Trophoblast cell (in vitro differentiated cells and primary cell): ENCODE data around the gene HID1.

Experiments
- DNase-seq, 2 donors: peaks; one replicate each; pipeline ENCODE4 v3.0.0-alpha.2; 2016
- H2AFZ ChIP-seq: 2 replicates; pipeline ENCODE4 v1.6.1; 2013; ENCODE audit warnings: low read length, moderate library complexity, mild to moderate bottlenecking; ENCODE audit not compliant: insufficient read depth, poor library complexity
- H2AK5ac ChIP-seq: 2 replicates; pipeline ENCODE4 v1.6.1; 2013; ENCODE audit warnings: mild to moderate bottlenecking, low read length
- H2BK120ac ChIP-seq: 2 replicates; pipeline ENCODE4 v1.6.1; 2013; ENCODE audit warnings: low read length, mild to moderate bottlenecking, moderate library complexity; ENCODE audit not compliant: insufficient read depth, poor library complexity
- H2BK12ac ChIP-seq: 2 replicates; pipeline ENCODE4 v1.6.1; 2013; ENCODE audit warnings: mild to moderate bottlenecking, low read length, moderate library complexity
- H2BK5ac ChIP-seq: 2 replicates; pipeline ENCODE4 v1.6.1; 2013; ENCODE audit warnings: low read length, low read depth, moderate library complexity, mild to moderate bottlenecking; ENCODE audit not compliant: poor library complexity
- H3K14ac ChIP-seq: 2 replicates; pipeline ENCODE4 v1.6.1; 2013; ENCODE audit warnings: mild to moderate bottlenecking, low read length
- H3K18ac ChIP-seq: 2 replicates; pipeline ENCODE4 v1.6.1; 2013; ENCODE audit warnings: mild to moderate bottlenecking, low read length
- H3K23ac ChIP-seq: 2 replicates; pipeline ENCODE4 v1.6.1; 2013; ENCODE audit warnings: low read length
- H3K27ac ChIP-seq: 2 replicates; pipeline ENCODE4 v1.5.1; 2013; ENCODE audit warnings: low read depth, mild to moderate bottlenecking, inconsistent platforms, low read length, moderate library complexity
- H3K27me3 ChIP-seq: 2 replicates; pipeline ENCODE4 v1.6.1; 2013; ENCODE audit warnings: inconsistent platforms, mild to moderate bottlenecking, low read length, moderate library complexity; ENCODE audit not compliant: insufficient read depth
- H3K36me3 ChIP-seq, 2 experiments: 1 replicate in 1 of 2; 2 replicates in 1 of 2; pipeline ENCODE4 v1.6.1; 2013; ENCODE audit warnings: low read length in 2 of 2, mild to moderate bottlenecking in 2 of 2, moderate library complexity in 1 of 2; ENCODE audit not compliant: insufficient read depth in 2 of 2, control insufficient read depth in 1 of 2
- H3K4ac ChIP-seq: 2 replicates; pipeline ENCODE4 v1.6.1; 2013; ENCODE audit warnings: low read depth, mild to moderate bottlenecking, low read length, moderate library complexity
- H3K4me1 ChIP-seq, 2 experiments: 1 replicate in 1 of 2; 2 replicates in 1 of 2; pipeline ENCODE4 v1.6.1; 2013; ENCODE audit warnings: low read length in 2 of 2, mild to moderate bottlenecking in 2 of 2, moderate library complexity in 1 of 2; ENCODE audit not compliant: insufficient read depth in 2 of 2, control insufficient read depth in 1 of 2
- H3K4me2 ChIP-seq: 2 replicates; pipeline ENCODE4 v1.6.1; 2013; ENCODE audit warnings: inconsistent platforms, mild to moderate bottlenecking, low read length, moderate library complexity
- H3K4me3 ChIP-seq: 2 replicates; pipeline ENCODE4 v1.5.1; 2013; ENCODE audit warnings: mild to moderate bottlenecking, low read depth, low read length, inconsistent platforms
- H3K79me1 ChIP-seq: one replicate; pipeline ENCODE4 v1.6.1; 2013; ENCODE audit warnings: low read length
- H3K79me2 ChIP-seq: 2 replicates; pipeline ENCODE4 v1.6.1; 2013; ENCODE audit warnings: low read length, mild to moderate bottlenecking; ENCODE audit not compliant: control insufficient read depth, insufficient read depth, poor library complexity
- H3K9ac ChIP-seq: 2 replicates; pipeline ENCODE4 v1.6.1; 2013; ENCODE audit warnings: mild to moderate bottlenecking, low read length
- H3K9me3 ChIP-seq: 2 replicates; pipeline ENCODE4 v1.6.1; 2013; ENCODE audit warnings: low read depth, mild to moderate bottlenecking, control low read depth, inconsistent platforms, low read length; ENCODE audit not compliant: insufficient read depth
- H4K12ac ChIP-seq: 2 replicates; pipeline ENCODE4 v1.6.1; 2013; ENCODE audit warnings: low read depth, mild to moderate bottlenecking, low read length, moderate library complexity
- H4K8ac ChIP-seq: 2 replicates; pipeline ENCODE4 v1.6.1; 2013; ENCODE audit warnings: low read depth, mild to moderate bottlenecking, low read length, moderate library complexity
- H4K91ac ChIP-seq: one replicate; pipeline ENCODE4 v1.6.1; 2013; ENCODE audit warnings: low read depth, mild to moderate bottlenecking, low read length, moderate library complexity
- WGBS: extraction: QIAGEN DNeasy Blood & Tissue Kit; methylation state at CpG from one replicate; pipeline ENCODE4 v1.1.7; 2013; ENCODE audit warnings: missing lambda C conversion rate; ENCODE audit not compliant: insufficient read length, insufficient coverage; ENCODE audit errors: extremely low coverage; 5-methylcytosine and 5-hydroxymethylcytosine counted together

The HID1 gene

GRCh38 chr17:74919440-74920305 lies 52.9 kb downstream of the HID1 start:
- no peak overlapping the region for H2AFZ ChIP-seq
- no peak overlapping the region for H4K12ac ChIP-seq
- no peak overlapping the region for H2BK12ac ChIP-seq
- H3K14ac ChIP-seq, result no peak overlapping the region
- no peak overlapping the region for H2BK5ac ChIP-seq
- no peak overlapping the region for H3K27ac ChIP-seq
- no peaks in the 10 kb centered on the region for H3K4me1 ChIP-seq
- H3K4ac ChIP-seq, result no peak overlapping the region
- WGBS, result no CpG with 5 or more reads among the region's 67 CpGs
- no peaks in the 10 kb centered on the region for H3K36me3 ChIP-seq
- peak; percentile 21 to 60 for DNase-seq
- H3K4me3 ChIP-seq, result no peak overlapping the region
- H4K8ac ChIP-seq, result no peak overlapping the region
- H3K79me1 ChIP-seq, result no peaks in the 10 kb centered on the region
- no peaks in the 10 kb centered on the region for H3K79me2 ChIP-seq
- H3K18ac ChIP-seq, result no peak overlapping the region
- peaks cover 18% of the 10 kb centered on the region for H3K27me3 ChIP-seq
- H2AK5ac ChIP-seq, result no peak overlapping the region
- H3K9me3 ChIP-seq, result peaks cover 10% of the 10 kb centered on the region
- no peak overlapping the region for H4K91ac ChIP-seq
- H3K4me2 ChIP-seq, result no peak overlapping the region
- no peak overlapping the region for H3K9ac ChIP-seq
- H3K23ac ChIP-seq, result no peak overlapping the region
- no peak overlapping the region for H2BK120ac ChIP-seq

- H3K4me1 ChIP-seq, result no peaks in the 10 kb centered on the region
- H2BK12ac ChIP-seq, result no peak overlapping the region
- peaks cover 7% of the 10 kb centered on the region for H3K9me3 ChIP-seq
- WGBS, result no CpG with 5 or more reads among the region's 5 CpGs
- peaks cover 10% of the 10 kb centered on the region for H3K27me3 ChIP-seq
- H3K14ac ChIP-seq, result no peak overlapping the region
- H2BK5ac ChIP-seq, result no peak overlapping the region
- no peak overlapping the region for H3K4me2 ChIP-seq
- no peak overlapping the region for H2AFZ ChIP-seq
- no peak overlapping the region for H4K8ac ChIP-seq
- H3K27ac ChIP-seq, result no peak overlapping the region
- no peak overlapping the region for H2AK5ac ChIP-seq
- H3K79me1 ChIP-seq, result no peaks in the 10 kb centered on the region
- no peak overlapping the region for H3K9ac ChIP-seq
- no peak for DNase-seq
- H2BK120ac ChIP-seq, result no peak overlapping the region
- H3K79me2 ChIP-seq, result no peaks in the 10 kb centered on the region
- no peaks in the 10 kb centered on the region for H3K36me3 ChIP-seq
- H4K91ac ChIP-seq, result no peak overlapping the region
- no peak overlapping the region for H3K23ac ChIP-seq
- H4K12ac ChIP-seq, result no peak overlapping the region
- no peak overlapping the region for H3K4me3 ChIP-seq
- no peak overlapping the region for H3K18ac ChIP-seq
- H3K4ac ChIP-seq, result no peak overlapping the region
These were observed 53.7 kb downstream of the HID1 start for GRCh38 chr17:74918906-74919305.

GRCh38 chr17:74917430-74917829 lies 55.1 kb downstream of the HID1 start:
- no CpG with 5 or more reads among the region's 10 CpGs for WGBS
- H3K4me3 ChIP-seq, result no peak overlapping the region
- no peak overlapping the region for H2BK120ac ChIP-seq
- no peak for DNase-seq
- H4K91ac ChIP-seq, result no peak overlapping the region
- H3K14ac ChIP-seq, result no peak overlapping the region
- H3K36me3 ChIP-seq, result no peaks in the 10 kb centered on the region
- H3K79me1 ChIP-seq, result no peaks in the 10 kb centered on the region
- H3K27me3 ChIP-seq, result peaks cover 2% of the 10 kb centered on the region
- H2BK12ac ChIP-seq, result no peak overlapping the region
- H2AK5ac ChIP-seq, result no peak overlapping the region
- no peak overlapping the region for H4K8ac ChIP-seq
- H3K4me2 ChIP-seq, result no peak overlapping the region
- no peak overlapping the region for H3K18ac ChIP-seq
- no peak overlapping the region for H2AFZ ChIP-seq
- no peak overlapping the region for H4K12ac ChIP-seq
- no peaks in the 10 kb centered on the region for H3K4me1 ChIP-seq
- H3K27ac ChIP-seq, result no peak overlapping the region
- peaks cover 7% of the 10 kb centered on the region for H3K9me3 ChIP-seq
- H3K4ac ChIP-seq, result no peak overlapping the region
- H3K79me2 ChIP-seq, result no peaks in the 10 kb centered on the region
- H2BK5ac ChIP-seq, result no peak overlapping the region
- no peak overlapping the region for H3K9ac ChIP-seq
- H3K23ac ChIP-seq, result no peak overlapping the region

- Histone ChIP-seq H2BK12ac (no peak overlapping the region), H3K79me2 (no peaks in the 10 kb centered on the region), H3K23ac (no peak overlapping the region), H3K36me3 (no peaks in the 10 kb centered on the region), H4K12ac (no peak overlapping the region), H3K79me1 (no peaks in the 10 kb centered on the region), H2BK120ac (no peak overlapping the region), H3K9ac (no peak overlapping the region), H3K4me3 (no peak overlapping the region), H3K4ac (no peak overlapping the region), H2BK5ac (no peak overlapping the region), H2AFZ (no peak overlapping the region), H3K18ac (no peak overlapping the region), H4K91ac (no peak overlapping the region), H3K9me3 (peaks cover 7% of the 10 kb centered on the region), H2AK5ac (no peak overlapping the region), H3K14ac (no peak overlapping the region), H3K4me2 (no peak overlapping the region), H3K27me3 (no peaks in the 10 kb centered on the region), H3K27ac (no peak overlapping the region), H3K4me1 (no peaks in the 10 kb centered on the region), H4K8ac (no peak overlapping the region)
- no CpG with 5 or more reads among the region's 11 CpGs for WGBS
- DNase-seq, result no peak
These were observed 55.7 kb downstream of the HID1 start for GRCh38 chr17:74916851-74917199.
